ENCODE data around the gene LRRC75B. TPM values are rescaled to one million over a fixed set of nuclear protein-coding genes. Genes with fewer than 3 reads are reported as not detected.
"Not testable (repeated sequence)": the region's sequence is repeated elsewhere in the genome, so short reads cannot be mapped to it uniquely, and the experiment has no call there.

Gene LRRC75B
- total RNA-seq, 1 donor = 10.0 TPM

GRCh38 chr22:24555165-24556039 is 37.5 kb downstream of the LRRC75B start, which contains the start of gene SNRPD3:
SNRPD3 (plus strand) TSS chr22:24555999; CDS start chr22:24557675, 1,676 bp downstream.
- DNase-seq (ENCODE audit: low read depth in 2 of 3, low spot score in 2 of 3) = peak; percentile 98 to 99 (median 99)

GRCh38 chr22:24554313-24555164 is 38.3 kb downstream of the LRRC75B start, which contains the start of gene GUCD1:
GUCD1 (minus strand) TSS chr22:24555138; CDS start chr22:24554991, 147 bp downstream.
- peak in 1 of 3 donors; percentile 47 for DNase-seq (ENCODE audit: low read depth in 2 of 3, low spot score in 2 of 3)

GRCh38 chr22:24553597-24554312 is 39.1 kb downstream of the LRRC75B start:
- no peak for DNase-seq (ENCODE audit: low read depth in 2 of 3, low spot score in 2 of 3)

- not testable (repeated sequence) for DNase-seq (ENCODE audit: low read depth in 2 of 3, low spot score in 2 of 3)
These were observed 40.2 kb downstream of the LRRC75B start for GRCh38 chr22:24552503-24553286.

GRCh38 chr22:24550902-24551435 is 41.9 kb downstream of the LRRC75B start:
- peak in 1 of 3 donors; percentile 47 for DNase-seq (ENCODE audit: low read depth in 2 of 3, low spot score in 2 of 3)

GRCh38 chr22:24550028-24550901 is 42.6 kb downstream of the LRRC75B start:
- DNase-seq (ENCODE audit: low read depth in 2 of 3, low spot score in 2 of 3) = no peak

- no peak for DNase-seq (ENCODE audit: low read depth in 2 of 3, low spot score in 2 of 3)
These were observed 44.1 kb downstream of the LRRC75B start for GRCh38 chr22:24548812-24549211.

GRCh38 chr22:24543679-24544243 is 49.1 kb downstream of the LRRC75B start:
- no peak for DNase-seq (ENCODE audit: low read depth in 2 of 3, low spot score in 2 of 3)

GRCh38 chr22:24543185-24543601 is 49.7 kb downstream of the LRRC75B start:
- DNase-seq (ENCODE audit: low read depth in 2 of 3, low spot score in 2 of 3) = no peak

- DNase-seq (ENCODE audit: low read depth in 2 of 3, low spot score in 2 of 3) = peak in 1 of 3 donors; percentile 59
These were observed 50.2 kb downstream of the LRRC75B start for GRCh38 chr22:24542641-24543040.

- DNase-seq (ENCODE audit: low read depth in 2 of 3, low spot score in 2 of 3) = peak in 1 of 3 donors; percentile 51
These were observed 51.0 kb downstream of the LRRC75B start for GRCh38 chr22:24541681-24542515.

GRCh38 chr22:24540470-24540869 is 52.4 kb downstream of the LRRC75B start:
- no peak for DNase-seq (ENCODE audit: low read depth in 2 of 3, low spot score in 2 of 3)

- DNase-seq (ENCODE audit: low read depth in 2 of 3, low spot score in 2 of 3) = no peak
These were observed 56.8 kb downstream of the LRRC75B start for GRCh38 chr22:24536089-24536488.

All from hematopoietic multipotent progenitor cell (in vitro differentiated cells).